HEK293T (cell line): Measurements from ENCODE around the gene PHAF1.

Source experiments
- CTCF ChIA-PET: fragments of 350-600 bp; formaldehyde crosslinking; extraction: SDS; loops from one replicate; lab custom pipeline; 2021; ENCODE audit warnings: antibody characterized with exemption, inconsistent platforms; lab: Yijun Ruan, JAX
- POLR2A ChIA-PET: fragments of 350-600 bp; formaldehyde crosslinking; extraction: SDS; loops from one replicate; lab custom pipeline; 2020; ENCODE audit warnings: antibody characterized with exemption, inconsistent platforms; lab: Yijun Ruan, JAX
- DNase-seq: peaks from one replicate; pipeline ENCODE4 v3.0.0; 2012; ENCODE audit warnings: mixed read lengths; ENCODE audit errors: extremely low spot score
- ARNT ChIP-seq: fragments of 450-650 bp; IDR thresholded peaks from 2 replicates; pipeline ENCODE4 v1.6.1; 2017; ENCODE audit warnings: mild to moderate bottlenecking
- BHLHE40 ChIP-seq: fragments of 450-650 bp; IDR thresholded peaks from 2 replicates; pipeline ENCODE4 v1.6.1; 2016; ENCODE audit warnings: mild to moderate bottlenecking, moderate library complexity, borderline replicate concordance
- CTBP1 ChIP-seq: fragments of 450-650 bp; IDR thresholded peaks from 2 replicates; pipeline ENCODE4 v1.6.1; 2016; ENCODE audit warnings: borderline replicate concordance
- ELF4 ChIP-seq: fragments of 450-650 bp; IDR thresholded peaks from 2 replicates; pipeline ENCODE4 v1.6.1; 2017; ENCODE audit warnings: antibody characterized with exemption
- FOXA1 ChIP-seq: fragments of 450-650 bp; IDR thresholded peaks from 2 replicates; pipeline ENCODE4 v1.6.1; 2016; ENCODE audit warnings: mild to moderate bottlenecking
- FOXK2 ChIP-seq: fragments of 450-650 bp; IDR thresholded peaks from 2 replicates; pipeline ENCODE4 v1.6.1; 2016; ENCODE audit warnings: mild to moderate bottlenecking
- FOXM1 ChIP-seq: fragments of 450-650 bp; IDR thresholded peaks from 2 replicates; pipeline ENCODE4 v1.6.1; 2017; ENCODE audit warnings: mild to moderate bottlenecking, borderline replicate concordance
- HDGF ChIP-seq: fragments of 450-650 bp; IDR thresholded peaks from 2 replicates; pipeline ENCODE4 v1.6.1; 2017; ENCODE audit warnings: antibody characterized with exemption, borderline replicate concordance
- L3MBTL2 ChIP-seq: fragments of 450-650 bp; conservative IDR thresholded peaks from 2 replicates; pipeline ENCODE4 v1.6.1; 2016; ENCODE audit warnings: mild to moderate bottlenecking
- LEF1 ChIP-seq: fragments of 450-650 bp; IDR thresholded peaks from 2 replicates; pipeline ENCODE4 v1.6.1; 2017; ENCODE audit warnings: mild to moderate bottlenecking, borderline replicate concordance
- NFRKB ChIP-seq: fragments of 450-650 bp; IDR thresholded peaks from 2 replicates; pipeline ENCODE4 v1.6.1; 2016; ENCODE audit warnings: mild to moderate bottlenecking, moderate library complexity
- PKNOX1 ChIP-seq: fragments of 450-650 bp; IDR thresholded peaks from 2 replicates; pipeline ENCODE4 v1.6.1; 2016
- SP1 ChIP-seq: fragments of 450-650 bp; IDR thresholded peaks from 2 replicates; pipeline ENCODE4 v1.6.1; 2017
- SUZ12 ChIP-seq: fragments of 450-650 bp; IDR thresholded peaks from 2 replicates; pipeline ENCODE4 v1.6.1; 2016; ENCODE audit warnings: mild to moderate bottlenecking
- TARDBP ChIP-seq: fragments of 450-650 bp; IDR thresholded peaks from 2 replicates; pipeline ENCODE4 v1.6.1; 2016
- ZNF384 ChIP-seq: fragments of 450-650 bp; IDR thresholded peaks from 2 replicates; pipeline ENCODE4 v1.6.1; 2016

The PHAF1 gene

GRCh38 chr16:67149276-67150046, 39.7 kb downstream of the PHAF1 start:
- CTCF ChIA-PET, result no interaction called here
- POLR2A ChIA-PET, result no interaction called here
- TF ChIP-seq FOXM1 (no peak), ELF4 (no peak), PKNOX1 (no peak), FOXK2 (no peak), SUZ12 (no peak), CTBP1 (no peak), TARDBP (no peak), FOXA1 (no peak), NFRKB (no peak), BHLHE40 (no peak), ARNT (no peak), LEF1 (no peak), ZNF384 (no peak), HDGF (no peak), L3MBTL2 (no peak)
- no peak for DNase-seq

DNA sequence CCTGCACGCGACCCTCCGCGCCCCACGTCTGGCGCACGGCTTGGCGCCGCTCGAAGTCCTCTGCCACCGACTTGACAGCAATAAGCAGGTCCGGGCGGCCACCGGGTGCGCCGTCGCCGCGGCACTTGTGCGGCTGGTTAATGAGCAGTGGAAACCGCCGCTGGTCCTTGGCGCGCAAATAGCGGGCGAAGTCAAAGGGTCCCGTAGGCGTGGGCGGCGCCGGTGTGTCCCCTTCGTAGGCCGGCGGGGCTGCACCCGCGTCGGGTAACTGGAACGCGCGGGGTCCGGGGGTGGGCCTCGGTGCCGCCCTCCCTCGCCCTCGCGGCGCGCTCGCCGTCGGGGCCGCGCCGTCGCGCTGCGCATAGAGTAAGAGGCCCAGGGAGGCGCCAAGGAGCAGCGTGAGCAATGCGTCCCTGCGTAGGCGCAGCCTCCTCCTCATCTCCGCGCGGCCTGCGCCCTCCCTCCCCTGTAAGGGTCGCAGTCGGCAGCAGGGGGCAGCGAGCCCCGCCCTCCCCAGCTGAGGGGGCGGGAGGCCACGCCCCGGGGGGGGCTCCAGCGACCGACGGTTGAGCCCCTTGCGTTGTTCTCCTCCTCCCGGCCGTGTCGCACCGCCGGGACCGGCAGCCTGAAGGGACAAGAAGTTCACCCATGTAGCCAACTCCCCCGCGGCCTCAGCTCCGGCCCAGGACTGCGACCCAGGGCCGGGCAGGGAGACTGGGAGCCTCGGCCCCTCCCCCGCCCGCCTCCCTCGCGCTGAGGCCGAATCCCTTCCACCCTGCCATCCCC, 40.5 kb downstream of the PHAF1 start:
- TF ChIP-seq CTBP1 (no peak), ARNT (no peak), SP1 (no peak), SUZ12 (no peak), FOXA1 (no peak), PKNOX1 (no peak), LEF1 (no peak), FOXK2 (no peak), BHLHE40 (no peak), ZNF384 (no peak), HDGF (no peak)
- POLR2A ChIA-PET, result no interaction called here
- CTCF ChIA-PET, result interaction anchor here (1.6 kb wide), 1 partner anchor 137 kb away, joined by 5 read pairs; no protein-coding TSS in a partner anchor

DNA sequence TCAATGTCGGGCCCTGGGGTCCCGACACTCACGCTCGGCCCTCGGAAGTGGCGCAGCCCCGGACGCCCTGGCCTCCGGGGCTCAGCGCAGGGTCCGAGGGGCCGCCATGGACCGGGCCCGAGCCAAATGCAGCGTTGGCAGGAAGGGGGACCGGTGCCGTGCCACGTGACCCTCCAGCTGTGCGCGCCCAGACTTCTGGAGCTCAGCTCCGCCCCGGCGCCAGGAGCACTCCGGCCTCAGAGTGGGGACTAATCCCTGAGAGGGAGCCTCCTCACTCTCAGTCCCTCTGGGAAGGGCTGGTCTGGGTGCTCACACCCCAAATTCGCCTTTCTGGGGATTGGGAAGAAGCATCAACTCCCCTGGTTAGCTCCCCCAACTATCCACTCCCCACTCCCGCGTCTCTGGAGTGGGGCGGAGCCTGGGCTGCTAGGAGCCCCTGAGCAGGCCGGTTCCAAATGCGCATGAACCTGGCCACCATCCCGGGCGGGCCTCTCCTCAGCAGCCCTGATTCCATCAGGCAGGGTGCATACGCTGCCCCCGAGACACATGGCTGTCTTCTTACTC, 41.2 kb downstream of the PHAF1 start, which contains the start of gene B3GNT9:
TSS of gene B3GNT9 (minus strand) at position 166 of the 564 bp plus-strand sequence. CDS start 513 bp downstream, outside the sequence.
- ChIA-PET CTCF (interaction anchor here (1.6 kb wide), 1 partner anchor 138 kb away, joined by 5 read pairs; no protein-coding TSS in a partner anchor), POLR2A (interaction anchor here (2.3 kb wide), 1 partner anchor 190 kb away, joined by 5 read pairs; the partner anchor contains the start of gene CES3)
- TF ChIP-seq ARNT (no peak), L3MBTL2 (no peak), FOXM1 (no peak), FOXK2 (no peak), CTBP1 (no peak), LEF1 (no peak), HDGF (no peak), BHLHE40 (no peak), ELF4 (no peak), SUZ12 (no peak)
- DNase-seq, result no peak

More for the DNA sequence above, 40.5 kb downstream of the PHAF1 start:
- no peak for DNase-seq

DNA sequence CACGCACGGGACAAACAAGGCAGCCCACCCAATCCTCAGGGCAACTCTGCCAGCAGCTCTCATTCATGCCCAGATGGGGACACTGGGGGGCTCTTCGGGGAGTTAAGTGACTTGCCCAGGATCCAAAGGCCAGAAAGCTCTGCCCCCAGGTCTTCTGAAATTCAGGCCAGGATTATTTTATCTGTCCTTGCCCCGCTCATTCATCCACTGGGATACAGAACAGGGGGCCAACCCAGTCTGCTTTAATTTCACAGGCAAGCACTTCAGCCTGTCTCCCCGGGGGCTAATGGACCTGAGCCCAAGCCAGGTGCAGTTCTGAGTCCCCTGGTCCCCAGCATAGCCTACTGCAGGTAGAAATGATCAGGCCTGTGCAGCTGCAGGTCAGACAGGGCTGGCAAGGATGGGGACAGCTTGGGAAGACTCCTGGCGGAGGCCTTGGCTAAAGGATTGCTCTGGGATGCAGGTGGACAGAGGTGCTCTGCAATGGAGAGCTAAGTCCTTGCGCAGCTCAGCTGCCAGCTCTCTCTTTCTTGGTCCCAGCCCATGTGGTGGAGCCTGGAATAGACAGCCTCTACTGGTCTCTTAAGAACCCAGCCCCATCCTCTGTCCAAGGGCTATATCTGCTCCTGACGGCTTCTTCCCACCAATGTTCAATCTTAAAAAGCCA, 41.8 kb downstream of the PHAF1 start:
- TF ChIP-seq PKNOX1 (no peak), BHLHE40 (no peak), FOXA1 (no peak), TARDBP (no peak), LEF1 (no peak), NFRKB (no peak), SP1 (no peak), ZNF384 (no peak)
- CTCF ChIA-PET, result interaction anchor here (1.6 kb wide), 2 partner anchors 134 to 138 kb away, joined by 4 to 5 read pairs; no protein-coding TSS in a partner anchor
- no peak for DNase-seq
- POLR2A ChIA-PET, result interaction anchor here (2.3 kb wide), 1 partner anchor 191 kb away, joined by 5 read pairs; the partner anchor contains the start of gene CES3

DNA sequence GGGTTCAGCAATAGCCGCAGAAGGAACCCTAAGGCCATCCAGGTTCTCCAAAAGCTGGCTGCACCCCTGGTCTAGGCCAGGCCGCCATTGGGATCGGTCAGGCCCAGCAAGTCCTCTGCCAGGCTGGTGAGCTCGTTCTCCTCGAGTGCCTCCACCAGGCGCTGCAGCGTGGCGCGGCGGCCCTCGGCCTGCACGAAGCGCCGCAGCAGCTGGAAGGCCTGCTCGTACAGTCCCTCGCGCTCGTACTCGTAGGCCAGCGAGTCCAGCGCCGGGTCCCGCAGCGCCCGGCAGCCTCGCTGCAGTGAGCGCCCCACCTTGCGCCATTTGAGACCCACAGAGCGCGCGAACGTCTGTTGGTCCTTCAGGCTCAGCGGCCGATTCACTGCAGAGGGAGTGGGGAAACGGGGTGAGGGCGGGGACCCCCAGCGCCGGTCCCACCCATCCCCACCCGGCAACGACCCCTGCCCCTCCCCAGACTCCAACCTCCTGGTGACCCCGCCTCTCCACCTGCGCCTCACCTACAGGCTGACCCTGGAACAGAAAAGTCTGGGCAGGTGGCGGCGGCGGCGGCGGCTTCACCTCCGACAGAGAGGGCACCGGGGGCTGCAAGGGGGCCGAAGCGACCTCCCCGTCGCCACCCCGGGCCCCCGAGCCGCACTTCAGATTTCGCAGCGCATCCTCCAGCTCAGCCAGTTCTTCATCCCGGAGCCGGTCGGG, 45.0 kb downstream of the PHAF1 start:
- no peak for TF ChIP-seq ARNT
- no peak for TF ChIP-seq L3MBTL2
- TF ChIP-seq SUZ12, result no peak
- no peak for TF ChIP-seq ELF4
- no peak for TF ChIP-seq FOXK2
- TF ChIP-seq ZNF384, result no peak
- no peak for TF ChIP-seq TARDBP
- no peak for DNase-seq
- ChIA-PET POLR2A (interaction anchor here (0.9 to 2.0 kb wide), 5 partner anchors 124 to 193 kb away, joined by 3 to 8 read pairs (median 5); partner anchors contain the start of gene CES3), CTCF (interaction anchor here (0.5 to 2.6 kb wide), 31 partner anchors 12 to 1047 kb away, joined by 3 to 18 read pairs (median 4); partner anchors contain the start of gene NOL3)
